Measurements from ENCODE around the gene COX5B.

DNA sequence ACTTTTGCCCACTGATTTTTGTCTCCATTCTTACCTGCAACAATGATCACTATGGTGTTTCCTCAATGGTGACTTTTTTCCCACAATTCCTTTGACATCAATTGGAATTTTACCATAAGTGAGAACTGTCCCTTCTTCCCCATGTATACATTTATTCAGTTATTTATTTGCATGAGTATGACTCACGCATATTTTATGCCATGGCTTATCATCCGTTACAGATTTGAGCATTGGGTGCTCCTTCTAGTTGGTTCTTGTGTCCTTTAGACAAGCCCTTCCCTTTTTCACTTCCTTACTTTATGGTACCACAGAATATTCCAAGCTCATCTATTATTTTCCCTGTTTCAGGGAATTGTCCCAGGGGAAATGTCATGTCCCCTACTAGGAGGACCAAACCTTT lies 7.6 kb downstream of the COX5B start:
- no peak for TF ChIP-seq EZH2 (IDR thresholded peaks at IDR 0.05; ENCODE audit: borderline replicate concordance, low read length)
- TF ChIP-seq, protein P1, sequence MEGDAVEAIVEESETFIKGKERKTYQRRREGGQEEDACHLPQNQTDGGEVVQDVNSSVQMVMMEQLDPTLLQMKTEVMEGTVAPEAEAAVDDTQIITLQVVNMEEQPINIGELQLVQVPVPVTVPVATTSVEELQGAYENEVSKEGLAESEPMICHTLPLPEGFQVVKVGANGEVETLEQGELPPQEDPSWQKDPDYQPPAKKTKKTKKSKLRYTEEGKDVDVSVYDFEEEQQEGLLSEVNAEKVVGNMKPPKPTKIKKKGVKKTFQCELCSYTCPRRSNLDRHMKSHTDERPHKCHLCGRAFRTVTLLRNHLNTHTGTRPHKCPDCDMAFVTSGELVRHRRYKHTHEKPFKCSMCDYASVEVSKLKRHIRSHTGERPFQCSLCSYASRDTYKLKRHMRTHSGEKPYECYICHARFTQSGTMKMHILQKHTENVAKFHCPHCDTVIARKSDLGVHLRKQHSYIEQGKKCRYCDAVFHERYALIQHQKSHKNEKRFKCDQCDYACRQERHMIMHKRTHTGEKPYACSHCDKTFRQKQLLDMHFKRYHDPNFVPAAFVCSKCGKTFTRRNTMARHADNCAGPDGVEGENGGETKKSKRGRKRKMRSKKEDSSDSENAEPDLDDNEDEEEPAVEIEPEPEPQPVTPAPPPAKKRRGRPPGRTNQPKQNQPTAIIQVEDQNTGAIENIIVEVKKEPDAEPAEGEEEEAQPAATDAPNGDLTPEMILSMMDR (conservative IDR thresholded peaks at IDR 0.05 in 1 of 2, IDR thresholded peaks at IDR 0.05 in 1 of 2; ENCODE audit: extremely low read depth in 1 of 2, insufficient read depth in 1 of 2, low read depth in 1 of 2, low read length in 2 of 2) = no peak

Measured in mammary epithelial cell (primary cell).